Eye (tissue), 1 donor: Measurements from ENCODE around the gene C3orf70.
"Not testable (repeated sequence)": the region's sequence is repeated elsewhere in the genome, so short reads cannot be mapped to it uniquely, and the experiment has no call there.

ENCODE experiments used
- DNase-seq: peaks from one replicate; pipeline ENCODE4 v3.0.0-alpha.2; 2015

The C3orf70 gene

DNA sequence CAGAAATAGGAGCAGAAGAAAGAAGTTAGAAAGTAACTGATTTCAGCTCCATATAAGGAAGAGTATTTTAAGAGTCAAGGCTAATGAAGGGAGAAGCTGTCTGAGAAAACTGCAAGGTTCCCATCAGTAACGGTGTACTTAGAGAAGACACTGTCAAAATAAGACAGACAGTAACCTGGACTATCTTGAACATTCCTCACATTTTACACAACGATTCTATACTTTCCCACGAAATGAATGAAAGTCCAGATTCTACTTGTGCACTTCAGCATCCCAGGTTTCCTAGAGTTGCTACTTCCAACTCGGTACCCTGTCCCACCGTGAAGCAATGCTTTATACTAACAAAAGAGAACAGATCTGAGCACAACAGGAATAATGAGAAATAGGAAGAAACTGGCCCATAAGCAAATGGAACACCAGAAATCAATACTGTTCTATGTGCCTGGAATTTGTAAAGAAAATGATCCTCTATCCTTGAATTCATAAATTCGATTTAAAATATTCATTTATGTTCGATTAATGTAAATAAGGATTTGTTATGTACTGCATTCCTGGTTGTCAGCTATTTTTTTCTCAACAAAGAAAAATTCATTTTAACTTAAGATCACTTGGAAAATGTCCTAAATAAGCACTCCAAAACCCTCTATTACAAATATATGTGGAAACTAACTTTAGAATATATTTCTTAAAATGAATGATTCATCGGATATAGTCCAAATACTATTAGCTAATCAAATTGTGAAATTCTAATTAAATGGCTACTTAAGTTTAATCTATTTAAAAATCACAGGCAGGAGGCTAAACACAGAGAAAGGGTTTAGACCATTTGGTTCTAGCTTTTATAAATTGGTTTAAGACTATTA is 1.5 kb downstream of the C3orf70 start:
- peak; percentile 24 for DNase-seq

DNA sequence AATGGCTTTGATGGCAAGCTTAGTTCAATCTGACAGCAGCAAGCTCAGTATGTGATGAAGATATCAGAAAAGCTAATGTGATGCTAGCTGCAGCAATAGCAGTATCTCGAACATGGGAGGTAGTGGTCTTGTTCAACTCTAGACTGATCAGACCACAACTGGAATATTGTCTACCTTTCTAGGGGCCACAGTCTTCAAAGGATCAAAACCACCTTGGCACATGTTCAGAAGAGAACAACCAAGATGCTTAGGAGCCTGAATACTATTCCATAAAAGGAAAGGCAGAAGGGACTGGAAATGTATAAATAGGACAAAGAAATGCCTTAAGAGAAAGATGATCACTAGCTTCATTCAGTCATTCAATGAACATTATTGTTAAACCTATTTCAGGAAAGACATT is 2.3 kb downstream of the C3orf70 start:
- no peak for DNase-seq

DNA sequence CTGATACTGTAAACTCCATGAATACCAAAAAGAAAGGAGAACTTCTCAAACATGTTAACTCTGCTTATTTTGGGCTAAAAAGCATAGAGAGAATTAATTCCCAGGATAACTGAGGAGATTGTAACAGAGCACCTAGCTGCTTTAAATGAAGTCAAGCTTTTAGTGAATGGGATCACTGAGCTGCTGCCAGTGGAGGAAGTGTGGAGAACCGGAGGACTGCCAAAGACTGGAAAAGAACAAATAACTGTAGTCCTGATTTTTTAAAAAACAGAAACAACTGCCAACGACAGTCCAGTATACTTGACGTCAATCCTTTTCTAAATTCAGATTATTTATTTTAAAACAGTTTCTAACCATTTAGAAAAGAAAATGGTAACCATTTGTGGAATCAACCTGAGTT is 3.3 kb downstream of the C3orf70 start:
- DNase-seq = no peak

DNA sequence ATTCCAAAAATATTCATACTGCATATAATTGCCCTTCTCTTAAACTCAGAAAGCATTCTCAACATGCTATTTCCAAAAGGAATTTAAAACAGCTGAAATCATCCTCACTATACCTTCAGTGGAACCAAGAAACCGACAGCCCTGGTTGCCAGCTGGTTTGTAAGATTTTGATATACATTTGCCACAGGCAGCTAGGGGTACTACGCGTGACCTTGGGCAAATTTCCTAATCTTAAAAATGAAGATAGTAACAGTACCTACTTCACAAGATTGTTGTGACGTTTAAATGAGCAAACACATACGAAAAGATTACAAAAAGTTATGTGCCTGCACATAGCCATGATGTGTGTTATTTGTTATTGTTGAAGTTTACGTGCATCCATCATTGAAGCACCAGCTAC is 7.3 kb downstream of the C3orf70 start:
- no peak for DNase-seq

DNA sequence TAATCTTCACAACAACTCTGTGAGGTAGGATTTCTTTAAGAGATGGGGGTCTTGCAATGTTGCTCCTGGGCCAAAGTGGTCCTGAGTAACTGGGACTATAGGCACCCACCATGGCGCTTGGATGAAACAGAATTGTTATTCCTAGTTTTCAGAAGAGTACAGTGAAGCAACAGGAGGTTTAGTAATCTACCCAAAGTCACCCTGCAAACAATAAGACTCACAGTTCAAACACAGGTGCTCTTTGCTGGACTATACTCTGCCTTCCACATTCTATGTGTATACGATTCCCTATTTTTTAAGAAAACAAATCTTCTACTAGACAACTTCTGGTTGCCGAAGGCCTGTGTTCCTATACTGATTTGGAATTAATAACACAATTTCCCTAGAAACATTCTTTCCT is 8.1 kb downstream of the C3orf70 start:
- no peak for DNase-seq

DNA sequence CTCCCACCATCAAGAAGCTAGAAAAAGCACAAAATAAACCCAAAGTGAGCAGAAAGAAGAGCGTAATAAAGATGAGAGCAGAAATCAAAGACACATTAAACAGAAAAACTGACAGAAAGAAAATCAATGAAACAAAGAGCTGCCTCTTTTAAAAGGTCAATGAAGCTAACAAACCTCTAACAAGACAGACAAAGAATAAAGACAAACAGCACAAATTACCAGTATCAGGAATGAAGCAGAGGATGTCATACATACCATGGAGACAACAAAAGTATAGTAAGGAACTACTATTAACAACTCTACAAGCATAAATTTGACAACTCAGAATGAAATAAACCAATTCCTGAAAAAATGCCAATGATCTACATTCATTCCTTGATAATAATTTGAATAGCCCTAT is 15.0 kb downstream of the C3orf70 start:
- DNase-seq = no peak

DNA sequence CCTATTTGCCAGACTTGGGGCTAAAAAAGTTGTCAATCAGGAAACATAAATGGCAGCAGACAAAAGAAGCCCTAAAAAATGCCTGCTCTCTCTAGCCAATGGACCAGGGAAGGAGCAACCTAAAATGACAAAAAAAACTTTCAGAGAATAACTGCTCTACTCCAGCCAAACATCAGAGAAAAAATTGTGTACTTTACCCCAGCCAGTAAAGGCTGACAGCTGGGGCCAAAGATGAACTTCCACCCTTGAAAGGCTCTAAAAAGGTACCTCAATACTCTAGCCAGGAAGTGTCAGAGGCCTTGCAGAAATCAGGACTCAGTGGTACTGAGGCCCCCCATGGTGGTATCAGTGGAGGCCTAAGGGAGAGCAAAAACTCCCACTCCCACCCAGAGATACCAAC is 18.4 kb downstream of the C3orf70 start:
- no peak for DNase-seq

DNA sequence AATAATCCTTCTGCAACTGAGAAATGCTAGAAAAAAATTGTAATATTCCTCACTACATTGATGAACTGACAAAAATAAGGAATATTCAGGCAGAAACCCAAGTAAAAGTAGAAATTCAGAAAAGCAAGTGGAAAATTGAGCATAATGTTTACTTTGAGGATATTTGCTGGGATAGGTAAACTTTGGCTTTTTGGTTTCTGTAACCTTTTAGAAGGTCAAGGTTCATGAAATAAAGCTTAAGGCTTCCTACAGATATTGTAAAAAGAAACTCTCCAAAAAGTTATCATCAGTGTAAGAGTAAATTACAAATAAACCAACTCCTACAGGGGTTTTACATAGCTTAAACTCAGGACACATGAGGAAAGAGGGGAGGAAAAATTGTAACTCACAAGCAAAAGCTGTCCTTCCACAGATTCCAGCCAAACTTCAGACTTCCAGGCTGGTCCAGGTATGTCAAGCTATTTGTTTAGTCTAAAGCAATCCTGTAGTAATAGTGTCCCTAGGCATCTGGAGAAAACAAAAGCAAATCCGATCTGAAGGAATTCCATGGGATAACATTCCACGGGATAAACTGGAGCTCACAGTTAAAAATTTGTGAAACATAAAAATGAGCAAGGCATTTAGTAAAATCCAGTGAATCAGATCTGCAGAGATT is 21.1 kb downstream of the C3orf70 start:
- DNase-seq = no peak

DNA sequence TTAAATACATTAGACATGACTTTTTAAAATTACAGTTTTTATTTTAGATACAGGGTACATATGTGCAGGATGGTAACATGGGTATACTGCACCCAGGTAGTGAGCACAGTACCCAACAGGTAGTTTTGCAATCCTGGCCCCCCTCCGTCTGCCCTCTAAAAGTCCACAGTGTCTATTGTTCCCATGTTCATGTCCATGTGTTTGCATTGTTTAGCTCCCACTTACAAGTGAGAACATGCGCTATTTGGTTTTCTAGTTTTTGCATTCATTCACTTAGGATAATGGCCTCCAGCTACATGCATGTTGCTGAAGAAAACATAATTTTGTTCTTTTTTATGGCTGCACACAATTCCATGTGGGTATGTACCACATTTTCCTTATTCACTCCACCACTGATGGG is 23.8 kb downstream of the C3orf70 start:
- no peak for DNase-seq

DNA sequence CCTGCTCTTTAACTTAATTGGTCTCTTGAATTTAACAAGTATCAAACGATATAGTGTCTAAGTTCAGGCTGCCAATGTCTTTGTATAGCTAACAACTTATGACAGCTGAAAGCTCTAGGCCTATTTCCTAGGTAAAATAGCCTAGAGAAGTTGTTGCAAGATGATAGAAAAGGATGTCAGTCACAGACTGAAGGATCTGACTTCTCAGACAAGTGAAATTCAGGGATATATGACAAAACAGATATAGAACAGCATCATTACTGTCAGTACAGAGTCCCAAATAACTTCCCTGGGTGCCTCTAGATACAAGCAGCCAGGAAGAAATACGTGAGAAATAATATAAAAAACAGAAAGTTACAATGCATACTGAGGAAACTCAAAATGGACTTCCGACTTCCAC is 26.7 kb downstream of the C3orf70 start:
- no peak for DNase-seq

DNA sequence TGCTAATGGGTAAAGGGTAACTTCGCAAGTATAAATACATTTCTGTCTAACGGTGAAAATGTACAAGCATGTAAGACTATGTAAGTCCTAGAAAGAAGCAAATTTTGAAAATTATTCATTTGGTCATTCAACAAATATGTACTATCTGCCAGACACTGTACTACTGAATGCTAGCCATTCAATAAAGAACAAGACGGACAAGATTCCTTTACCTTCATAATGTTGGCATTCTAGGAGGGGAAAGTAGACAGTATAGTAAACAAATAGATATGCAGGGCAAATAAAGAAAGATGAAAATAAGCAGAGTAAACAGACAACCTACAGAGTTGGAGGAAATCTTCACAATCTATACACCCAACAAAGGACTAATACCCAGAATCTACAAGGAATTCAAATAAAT is 32.7 kb downstream of the C3orf70 start:
- no peak for DNase-seq

DNA sequence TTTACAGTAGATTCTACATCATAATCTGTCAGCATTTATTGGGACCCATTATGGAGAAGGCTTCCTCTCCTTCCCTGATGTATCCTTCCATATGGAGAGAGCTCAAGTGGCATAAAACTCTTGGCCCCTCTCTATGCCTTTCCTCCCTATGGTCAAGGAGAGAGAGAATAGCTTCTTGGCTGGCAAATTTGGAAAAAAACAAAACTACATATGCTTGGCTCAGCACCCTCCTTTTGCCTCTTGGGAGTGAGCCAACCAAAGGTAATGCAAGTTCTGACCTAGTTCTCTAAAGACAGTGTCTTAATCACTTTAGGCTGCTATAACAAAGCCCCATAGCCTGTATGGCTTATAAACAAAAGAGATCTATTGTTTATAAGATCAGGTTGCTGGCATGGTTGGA is 37.5 kb downstream of the C3orf70 start:
- DNase-seq = no peak

DNA sequence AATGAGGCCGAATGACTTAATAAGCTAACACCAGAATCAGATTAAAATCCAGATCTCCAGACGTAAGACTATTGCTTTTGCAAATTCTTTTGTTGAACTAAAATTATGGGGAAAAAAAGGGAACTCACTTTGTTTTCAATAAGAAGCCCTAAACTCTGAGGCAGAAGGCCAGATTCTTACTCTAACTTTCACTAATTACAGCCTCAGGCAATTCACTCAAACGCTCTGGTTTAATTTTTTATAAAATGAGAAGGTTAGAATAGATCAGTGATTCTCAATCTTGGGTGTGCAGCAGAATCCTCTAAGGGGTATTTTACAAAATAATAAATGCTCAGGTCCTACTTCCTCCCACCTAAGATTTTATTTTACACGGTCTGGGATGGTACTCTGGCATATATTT is 38.1 kb downstream of the C3orf70 start:
- DNase-seq = no peak

DNA sequence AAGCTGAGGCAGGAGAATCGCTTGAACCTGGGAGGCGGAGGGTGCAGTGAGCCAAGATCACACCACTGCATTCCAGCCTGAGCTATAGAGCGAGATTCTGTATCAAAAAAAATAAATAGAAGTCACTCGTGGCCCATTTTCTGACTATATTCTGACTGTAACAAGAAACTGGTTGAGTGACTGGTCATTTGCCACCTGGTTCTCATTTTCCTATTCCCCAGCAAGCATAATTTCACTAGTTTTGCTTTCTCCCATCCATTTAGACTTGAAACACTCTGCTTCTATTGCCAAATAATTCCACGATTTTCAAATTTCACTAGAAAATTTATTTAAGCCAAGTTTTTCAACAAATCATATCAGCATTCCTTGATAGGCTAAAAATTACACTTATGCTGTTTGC is 40.7 kb downstream of the C3orf70 start:
- DNase-seq = no peak

DNA sequence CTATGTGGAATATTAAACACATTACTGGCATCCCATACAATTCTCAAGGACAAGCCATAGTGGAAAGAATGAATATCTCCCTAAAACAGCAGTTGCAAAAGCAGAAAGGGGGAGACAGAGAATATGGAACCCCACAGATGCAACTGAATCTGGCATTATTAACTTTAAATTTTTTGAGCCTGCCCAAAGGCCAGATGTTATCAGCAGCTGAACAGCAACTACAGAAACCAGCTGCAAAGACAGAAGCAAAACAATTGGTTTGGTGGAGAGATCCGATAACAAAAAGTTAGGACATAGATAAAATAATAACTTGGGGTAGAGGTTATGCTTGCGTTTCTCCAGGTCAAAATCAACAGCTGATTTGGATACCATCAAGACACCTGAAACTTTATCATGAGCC is 43.8 kb downstream of the C3orf70 start:
- DNase-seq = not testable (repeated sequence)

DNA sequence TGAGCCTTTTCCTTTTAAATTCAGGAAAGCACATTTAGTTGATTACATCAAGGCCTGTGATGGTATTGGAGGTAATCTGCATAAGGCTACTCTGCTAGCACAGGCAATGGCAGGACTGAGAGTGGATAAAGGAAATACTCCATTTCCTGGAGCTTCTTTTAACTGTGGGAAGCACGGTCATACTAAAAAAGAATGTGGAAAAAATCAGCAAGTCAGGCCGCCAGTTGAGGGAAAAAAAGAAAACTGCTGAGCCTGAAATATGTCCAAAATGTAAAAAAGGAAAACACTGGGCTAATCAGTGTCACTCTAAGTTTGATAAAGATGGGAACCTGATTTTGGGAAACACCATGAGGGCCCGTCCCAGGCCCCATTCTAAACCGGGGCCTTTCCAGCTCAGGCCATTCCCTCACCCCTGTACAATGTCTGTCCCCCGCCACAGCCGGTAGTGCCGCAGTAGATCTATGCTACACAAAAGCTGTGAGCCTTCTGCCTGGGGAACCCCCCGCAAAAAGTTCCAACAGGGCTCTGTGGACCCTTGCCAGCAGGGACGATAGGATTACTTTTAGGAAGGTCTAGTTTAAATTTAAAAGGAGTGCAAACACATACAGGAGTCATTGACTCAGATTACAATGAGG is 46.5 kb downstream of the C3orf70 start:
- not testable (repeated sequence) for DNase-seq

DNA sequence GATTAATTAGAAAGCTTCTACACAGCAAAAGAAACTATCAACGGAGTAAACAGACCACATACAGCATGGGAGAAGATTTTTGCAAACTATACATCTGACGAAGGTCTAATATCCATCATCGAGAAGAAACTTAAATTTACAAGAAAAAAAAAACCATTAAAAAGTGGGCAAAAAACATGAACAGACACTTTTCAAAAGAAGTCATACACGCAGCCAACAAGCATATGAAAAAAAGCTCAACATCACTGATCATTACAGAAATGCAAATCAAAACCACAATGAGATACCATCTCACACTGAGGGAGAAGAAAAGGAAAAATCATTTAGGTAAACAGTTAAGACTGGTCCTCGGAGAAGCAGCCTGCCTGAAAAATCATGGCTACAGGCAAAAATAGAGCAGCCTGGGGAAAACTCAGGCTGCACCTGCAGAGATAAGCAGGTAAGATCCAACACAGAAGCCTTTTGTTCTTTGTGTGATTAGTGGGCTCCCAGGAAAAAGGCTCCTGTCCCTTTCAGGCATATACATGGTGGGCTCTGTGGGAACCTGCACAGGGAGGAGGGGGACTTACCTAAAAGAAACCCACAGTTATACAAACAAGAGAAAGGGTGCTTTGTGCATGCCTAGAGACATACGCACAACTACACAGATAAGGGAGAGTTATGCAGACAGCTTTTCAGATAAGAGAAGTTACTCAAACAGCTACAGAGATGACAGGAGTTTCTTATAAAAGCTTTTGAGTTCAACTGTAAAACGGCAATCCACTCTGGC is 49.3 kb downstream of the C3orf70 start:
- no peak for DNase-seq

DNA sequence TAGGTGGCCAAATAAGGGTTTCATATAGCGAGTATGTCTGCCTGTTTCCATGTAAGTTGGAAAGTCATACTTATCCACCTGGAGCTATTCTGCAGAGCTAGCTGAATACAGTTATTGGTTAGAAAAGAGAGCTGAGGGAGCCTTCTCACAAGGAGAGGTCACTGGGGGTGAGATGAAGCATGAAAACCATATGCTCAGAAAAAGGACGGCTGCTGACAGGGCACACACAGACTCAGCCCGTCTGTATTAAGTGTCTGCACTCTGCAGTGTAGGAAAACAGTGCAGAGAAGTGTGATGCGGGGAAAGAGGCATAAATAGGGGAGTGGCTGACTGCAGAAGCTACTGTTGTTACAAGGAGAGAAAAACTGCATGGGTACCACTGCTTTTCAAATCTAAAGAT is 58.2 kb downstream of the C3orf70 start:
- DNase-seq = peak; percentile 56

DNA sequence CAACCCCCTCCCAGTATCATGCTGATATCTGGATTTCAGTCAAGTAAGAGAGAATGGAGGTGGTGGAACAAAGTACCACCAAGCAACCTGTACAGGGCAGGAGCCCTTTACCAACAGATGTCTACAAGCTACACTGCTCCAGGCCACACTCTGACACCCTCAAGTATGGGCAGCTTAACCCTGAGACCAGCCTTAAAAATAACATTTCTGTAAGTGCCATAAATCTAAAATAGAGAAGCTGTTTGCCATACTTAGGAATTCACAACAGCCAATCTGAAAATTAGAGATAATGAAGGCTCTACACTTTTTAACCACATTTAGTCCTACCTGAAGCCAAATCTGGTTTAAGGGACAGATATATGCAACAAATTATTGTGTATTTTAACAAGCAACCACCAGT is 59.7 kb downstream of the C3orf70 start:
- DNase-seq = no peak

DNA sequence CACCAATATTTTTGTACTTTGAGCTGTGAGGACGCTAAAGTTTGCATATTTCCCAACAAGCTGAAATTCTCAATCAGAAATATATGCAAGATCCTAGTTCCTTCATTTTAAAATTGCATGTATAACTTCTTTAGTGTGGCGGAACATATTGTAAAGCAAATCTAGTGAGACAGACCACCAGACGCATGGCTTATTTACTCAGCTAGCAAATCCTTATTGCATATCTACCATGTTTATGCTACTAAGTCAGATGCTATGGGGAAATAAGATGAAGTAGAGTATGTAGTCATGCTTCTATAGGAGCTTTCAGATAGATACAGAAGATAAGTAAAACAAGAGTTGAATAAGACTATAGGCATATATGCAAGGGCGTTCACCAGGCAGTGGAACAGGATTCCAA is 62.0 kb downstream of the C3orf70 start:
- no peak for DNase-seq

DNA sequence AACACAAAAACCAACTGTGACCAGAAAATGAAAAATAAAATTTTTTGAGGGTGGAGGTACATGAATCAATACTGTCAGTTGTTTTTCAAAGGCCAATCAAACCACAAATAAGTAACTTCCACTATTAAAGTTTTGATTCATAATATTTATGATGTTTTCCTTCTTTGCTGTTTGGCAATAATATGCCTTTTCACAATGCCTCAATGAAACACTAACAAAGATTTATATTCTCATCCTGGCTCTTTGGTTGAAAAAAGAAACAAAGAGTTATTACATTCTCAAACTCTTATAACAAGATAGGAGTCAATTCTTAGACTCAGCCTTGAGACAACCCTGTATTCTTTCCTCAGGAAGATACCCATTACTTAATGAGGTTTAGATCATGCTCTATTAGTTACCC is 63.1 kb downstream of the C3orf70 start:
- no peak for DNase-seq

DNA sequence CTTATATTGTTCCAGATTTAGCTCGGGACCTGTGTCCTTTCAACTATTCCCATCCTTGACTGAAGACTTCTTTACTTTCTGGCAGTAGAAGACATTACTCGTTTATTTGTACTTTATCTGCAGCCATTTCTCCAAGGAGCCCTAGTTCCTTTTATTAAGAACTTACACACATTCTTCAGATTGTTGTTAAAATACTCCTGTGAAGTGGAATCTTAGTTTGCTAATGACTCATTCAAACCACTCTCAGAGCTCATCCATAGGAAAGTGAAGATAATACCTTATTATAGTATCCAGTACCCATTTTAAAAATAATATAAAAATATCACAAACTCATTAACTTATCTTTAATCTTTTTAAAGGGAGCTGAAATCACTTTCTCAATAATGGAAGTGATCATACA is 63.5 kb downstream of the C3orf70 start:
- DNase-seq = no peak

DNA sequence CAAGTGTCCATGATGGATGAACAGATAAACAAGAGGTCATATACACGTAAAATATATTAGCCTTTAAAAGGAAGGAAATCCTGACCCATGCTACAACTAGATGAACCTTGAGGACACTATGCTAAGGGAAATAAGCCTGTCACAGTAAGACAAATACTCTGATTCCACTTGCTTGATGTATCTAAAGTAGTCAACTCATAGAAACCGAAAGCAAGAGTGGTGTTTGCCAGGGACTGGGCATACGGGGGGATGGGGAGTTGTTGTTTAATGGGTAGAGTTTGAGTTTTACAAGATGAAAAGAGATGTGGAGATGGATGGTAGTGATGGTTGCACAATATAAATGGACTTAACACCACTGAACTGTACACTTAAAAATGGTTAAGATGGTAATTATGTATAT is 65.4 kb downstream of the C3orf70 start:
- no peak for DNase-seq
